ENCODE data around the gene ZFP90.

- TF ChIP-seq CTCF (IDR thresholded peaks at IDR 0.05) (peak; percentile 84 to 93 (median 89)), POLR2A (IDR thresholded peaks at IDR 0.05) (no peak)
These were observed 10.3 kb upstream of the ZFP90 start for GRCh38 chr16:68528686-68529379.

All from testis (tissue), 2 donors.